NOMO-1 treated with dmso at 0.1 percent for 144 hours (cell line): Measurements from ENCODE around the gene ZNF502.

Experiments used
- DNase-seq: peaks from one replicate; lab custom pipeline; 2025; ENCODE audit not compliant: unreplicated experiment; lab: John Stamatoyannopoulos, UW

Gene ZNF502

GRCh38 chr3:44764248-44764647 is 51.8 kb downstream of the ZNF502 start:
- DNase-seq = no peak

- DNase-seq = no peak
Observed at GRCh38 chr3:44771424-44772098, 59.1 kb downstream of the ZNF502 start.

GRCh38 chr3:44772099-44772442 is 59.6 kb downstream of the ZNF502 start:
- DNase-seq = no peak
